ENCODE results near the gene SRPX.

SRPX gene, protein sequence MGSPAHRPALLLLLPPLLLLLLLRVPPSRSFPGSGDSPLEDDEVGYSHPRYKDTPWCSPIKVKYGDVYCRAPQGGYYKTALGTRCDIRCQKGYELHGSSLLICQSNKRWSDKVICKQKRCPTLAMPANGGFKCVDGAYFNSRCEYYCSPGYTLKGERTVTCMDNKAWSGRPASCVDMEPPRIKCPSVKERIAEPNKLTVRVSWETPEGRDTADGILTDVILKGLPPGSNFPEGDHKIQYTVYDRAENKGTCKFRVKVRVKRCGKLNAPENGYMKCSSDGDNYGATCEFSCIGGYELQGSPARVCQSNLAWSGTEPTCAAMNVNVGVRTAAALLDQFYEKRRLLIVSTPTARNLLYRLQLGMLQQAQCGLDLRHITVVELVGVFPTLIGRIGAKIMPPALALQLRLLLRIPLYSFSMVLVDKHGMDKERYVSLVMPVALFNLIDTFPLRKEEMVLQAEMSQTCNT

DNA sequence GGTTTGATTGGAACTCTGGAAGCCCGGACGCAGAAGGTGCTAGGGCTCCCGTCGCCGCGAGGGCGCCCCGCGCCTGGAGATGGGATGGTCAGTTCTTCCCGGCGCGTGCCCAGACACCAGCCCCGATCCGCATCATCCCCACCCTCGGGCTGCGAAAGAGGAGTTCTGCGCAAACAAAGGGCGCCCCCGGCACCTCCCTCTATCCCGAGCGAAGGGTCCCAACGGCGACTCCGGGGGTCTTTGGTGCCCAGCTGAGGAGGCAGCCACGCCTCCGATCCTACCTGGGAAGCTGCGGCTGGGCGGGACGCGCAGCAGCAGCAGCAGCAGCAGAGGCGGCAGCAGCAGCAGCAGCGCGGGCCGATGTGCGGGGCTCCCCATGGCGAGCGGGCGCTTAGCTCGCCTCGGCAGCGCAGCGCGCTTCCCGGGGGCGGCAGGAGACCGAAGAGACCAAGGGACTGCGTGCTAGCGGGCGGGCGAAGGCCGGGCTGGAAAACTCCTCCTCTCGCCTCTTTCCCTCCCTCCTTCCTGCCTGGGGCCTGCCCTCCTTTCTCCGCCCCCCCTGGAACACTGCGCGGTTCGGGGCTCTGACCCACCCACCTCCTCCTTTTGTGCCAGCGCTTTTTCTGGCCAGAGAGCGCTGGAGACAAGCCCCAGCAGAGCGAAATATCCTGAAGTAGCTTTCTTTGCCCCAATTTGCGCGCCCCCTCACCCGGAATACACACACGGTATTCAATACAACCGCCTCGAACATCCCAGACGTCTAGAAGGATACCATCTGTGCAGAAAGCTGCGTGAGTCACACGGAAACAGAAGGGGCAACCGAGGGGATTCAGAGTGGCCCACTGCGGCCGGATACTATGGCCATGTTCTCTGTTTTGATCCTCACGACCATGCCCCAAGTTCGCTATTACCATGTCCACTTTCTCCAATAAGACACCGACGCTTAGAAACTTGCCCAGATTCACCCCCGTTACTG is at the start of gene SRPX:
Gene SRPX, minus strand, starts transcription at position 457 of the 976 bp plus-strand sequence. Its CDS starts 79 bp downstream, at position 378.
- in situ Hi-C loops (cut with HindIII; ENCODE audit: low sequenced_read_pairs): no loop called here

DNA sequence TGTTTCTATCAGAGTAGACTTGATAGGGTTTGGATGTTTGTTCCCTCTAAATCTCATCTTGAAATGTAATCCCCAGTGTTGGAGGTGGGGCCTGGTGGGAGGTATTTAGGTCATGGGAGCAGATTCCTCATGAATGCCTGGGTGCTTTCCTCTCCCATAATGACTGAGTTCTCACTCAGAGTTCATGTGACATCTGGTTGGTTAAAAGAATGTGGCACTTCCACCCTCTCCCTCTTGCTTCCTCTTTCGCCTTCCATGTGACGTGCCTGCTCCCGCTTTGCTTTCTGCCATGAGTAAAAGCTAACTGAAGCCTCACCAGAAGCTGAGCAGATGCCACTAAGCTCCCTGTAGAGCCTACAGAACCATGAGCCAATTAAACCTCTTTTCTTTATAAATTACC is 47.3 kb upstream of the SRPX start:
- in situ Hi-C loops (cut with HindIII; ENCODE audit: low sequenced_read_pairs): no loop called here

DNA sequence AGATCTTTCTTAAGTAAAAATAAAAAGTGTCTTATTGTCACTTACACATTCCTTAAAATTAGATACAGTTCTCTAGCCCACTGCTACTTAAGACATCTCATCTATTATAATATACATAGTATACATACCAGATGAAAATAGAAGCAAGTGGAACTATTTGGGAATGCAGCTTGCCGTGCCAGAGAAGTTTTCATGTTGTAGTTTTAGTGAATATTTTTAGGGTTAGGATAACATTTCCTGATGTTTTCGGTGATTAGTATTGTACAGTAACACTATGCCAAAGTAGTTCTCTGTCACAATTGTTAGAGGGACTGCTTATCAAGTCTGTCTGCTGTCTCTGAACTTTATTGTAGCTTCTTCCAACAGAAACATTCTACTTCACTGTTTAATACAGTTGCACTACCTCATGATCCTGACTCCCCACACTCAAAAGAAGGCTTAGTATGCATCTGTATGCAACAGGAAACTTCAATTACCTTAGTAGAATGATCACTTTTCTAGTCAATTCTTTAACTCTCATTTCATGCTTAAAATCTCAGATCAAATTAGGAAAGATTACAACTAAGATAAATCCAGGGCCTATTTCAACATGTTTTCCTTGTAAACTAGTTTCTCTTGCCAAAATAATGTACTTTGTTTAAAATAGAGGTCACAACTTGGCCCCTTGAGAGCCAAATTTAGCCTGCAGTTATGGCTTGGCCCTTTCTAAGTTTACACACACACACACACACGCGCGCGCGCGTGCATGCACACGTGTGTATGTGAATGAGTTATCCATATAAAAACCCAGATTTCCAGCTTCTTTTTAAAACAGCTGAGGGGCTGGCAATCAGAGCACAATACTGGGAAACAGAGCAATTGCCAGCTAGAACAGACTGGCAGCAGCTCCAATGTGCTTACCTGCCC is 42.3 kb upstream of the SRPX start:
- in situ Hi-C loops (cut with HindIII; ENCODE audit: low sequenced_read_pairs): no loop called here

DNA sequence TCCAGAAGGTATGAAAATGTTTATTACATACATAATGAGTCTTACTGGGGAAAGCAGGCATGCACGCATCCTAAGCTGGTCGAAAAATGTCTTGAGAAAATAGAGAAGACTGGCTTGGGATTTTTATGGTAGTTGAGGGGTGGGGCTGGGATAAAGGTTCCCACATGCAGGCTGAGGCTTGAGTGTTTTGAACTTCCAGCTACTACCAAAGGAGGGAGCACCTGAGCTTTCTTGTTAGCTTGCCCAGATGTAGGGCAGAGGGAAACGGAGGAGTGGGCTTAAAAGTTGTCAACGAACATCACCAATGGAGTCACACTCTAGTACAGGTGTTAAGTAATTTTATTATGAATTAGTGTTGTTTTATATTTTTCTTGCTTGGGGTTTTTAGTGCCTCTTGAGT is 39.6 kb upstream of the SRPX start:
- in situ Hi-C loops (cut with HindIII; ENCODE audit: low sequenced_read_pairs): no loop called here

DNA sequence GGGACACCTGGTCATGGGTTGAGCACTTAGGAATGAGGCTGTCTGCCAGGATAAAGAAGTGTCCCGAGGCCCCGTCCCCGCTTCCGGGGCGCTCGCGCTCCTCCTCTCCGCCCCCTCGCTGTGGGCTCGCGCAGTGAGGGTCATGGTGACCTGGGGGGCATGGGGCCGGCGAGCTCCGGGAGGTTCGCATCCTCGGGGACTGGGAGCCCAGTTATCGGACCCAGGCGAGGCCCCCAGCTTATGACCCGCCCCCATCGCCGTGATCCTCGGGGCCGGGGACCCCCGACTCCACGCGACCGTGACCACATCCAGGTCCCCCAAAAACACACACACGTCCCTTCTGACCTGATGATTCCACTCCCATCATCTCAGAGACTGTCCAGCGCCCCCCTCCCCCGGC is 35.3 kb upstream of the SRPX start:
- in situ Hi-C loops (cut with HindIII; ENCODE audit: low sequenced_read_pairs): no loop called here

DNA sequence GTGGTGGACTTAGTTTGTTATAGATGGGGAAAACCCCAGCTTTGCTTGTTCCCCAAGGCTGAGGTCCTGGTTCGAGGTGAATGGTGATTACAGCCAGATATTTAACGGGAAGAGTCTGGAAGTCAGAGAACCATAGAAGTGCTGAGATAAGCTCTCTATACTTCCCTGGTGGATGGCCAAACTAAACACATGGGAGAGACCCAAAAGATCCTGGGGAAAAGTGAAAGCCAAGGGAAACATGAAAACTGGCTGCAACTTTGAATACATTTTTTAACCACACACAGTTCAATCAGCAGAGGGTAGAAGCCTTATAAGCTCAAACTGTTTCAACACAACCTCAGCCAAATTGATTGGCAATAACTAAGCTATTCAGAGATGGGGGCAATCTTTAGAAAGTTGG is 29.3 kb upstream of the SRPX start:
- in situ Hi-C loops (cut with HindIII; ENCODE audit: low sequenced_read_pairs): no loop called here

DNA sequence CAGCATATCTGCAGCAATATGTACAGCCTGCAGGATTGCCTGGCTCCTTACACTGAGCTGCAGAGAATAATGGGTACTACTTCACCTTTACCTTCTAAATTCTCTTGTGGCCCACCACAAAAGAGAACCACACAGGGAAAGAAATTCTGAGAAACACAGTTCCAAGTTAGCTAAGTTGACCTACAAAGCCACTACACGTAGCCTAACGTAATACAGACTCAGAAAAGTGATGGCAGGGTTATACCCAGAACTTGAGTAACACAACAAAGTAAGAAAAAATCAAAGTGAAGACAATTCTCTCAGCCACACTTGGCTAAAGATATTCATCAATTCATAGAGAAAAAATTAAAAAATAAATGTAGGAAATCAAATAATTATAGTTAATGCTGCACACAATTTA is 26.4 kb upstream of the SRPX start:
- in situ Hi-C loops (cut with HindIII; ENCODE audit: low sequenced_read_pairs): no loop called here

DNA sequence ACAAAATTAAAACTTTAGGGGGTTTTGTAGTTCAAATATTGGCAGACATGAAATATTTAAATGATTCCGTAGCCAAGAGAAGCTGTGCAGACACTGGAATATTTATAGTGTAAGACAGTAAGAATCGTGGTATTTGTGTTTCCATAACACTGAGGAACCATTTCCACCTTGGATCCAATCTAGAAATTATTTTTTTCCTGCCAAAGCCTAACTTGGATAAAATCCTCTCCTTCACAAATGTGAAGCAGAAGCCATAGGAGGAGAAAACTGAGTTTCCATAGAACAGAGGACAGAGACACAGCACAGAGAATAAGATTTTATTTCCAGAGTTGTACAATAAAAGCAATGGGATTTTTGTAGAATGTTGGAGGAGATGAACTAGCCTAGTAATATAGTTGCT is 19.9 kb upstream of the SRPX start:
- in situ Hi-C loops (cut with HindIII; ENCODE audit: low sequenced_read_pairs): no loop called here

DNA sequence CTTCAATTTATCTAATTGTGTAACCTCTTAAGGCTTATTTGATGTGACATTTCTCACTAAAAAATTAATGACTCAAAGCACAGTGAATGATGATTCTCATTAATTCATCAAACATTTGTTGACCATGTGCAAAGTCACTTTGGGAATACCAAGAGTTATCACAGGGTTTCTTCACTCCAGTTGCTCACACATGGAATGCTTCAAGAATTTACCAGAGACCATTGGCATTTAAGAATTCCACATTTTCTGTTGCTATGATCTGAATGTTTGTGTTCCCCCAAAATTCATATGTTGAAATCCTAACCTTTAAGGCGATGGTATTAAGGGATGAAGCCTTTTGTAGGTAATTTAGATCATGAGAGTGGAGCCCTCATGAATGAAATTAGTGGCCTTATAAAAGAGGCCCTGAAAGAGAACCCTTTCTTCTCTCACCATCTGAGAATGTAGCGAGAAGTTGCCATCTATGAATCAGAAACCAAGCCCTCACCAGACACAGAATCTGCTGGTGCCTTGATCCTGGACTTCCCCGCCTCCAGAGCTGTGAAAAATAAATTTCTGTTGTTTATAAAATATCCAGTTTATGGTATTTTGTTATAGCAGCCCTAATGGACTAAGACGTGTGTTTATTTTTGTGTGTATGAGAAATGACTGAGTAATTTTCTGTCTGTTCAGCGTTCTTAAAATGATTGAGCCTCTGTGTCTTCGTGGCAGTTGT is 16.4 kb upstream of the SRPX start:
- in situ Hi-C loops (cut with HindIII; ENCODE audit: low sequenced_read_pairs): no loop called here

DNA sequence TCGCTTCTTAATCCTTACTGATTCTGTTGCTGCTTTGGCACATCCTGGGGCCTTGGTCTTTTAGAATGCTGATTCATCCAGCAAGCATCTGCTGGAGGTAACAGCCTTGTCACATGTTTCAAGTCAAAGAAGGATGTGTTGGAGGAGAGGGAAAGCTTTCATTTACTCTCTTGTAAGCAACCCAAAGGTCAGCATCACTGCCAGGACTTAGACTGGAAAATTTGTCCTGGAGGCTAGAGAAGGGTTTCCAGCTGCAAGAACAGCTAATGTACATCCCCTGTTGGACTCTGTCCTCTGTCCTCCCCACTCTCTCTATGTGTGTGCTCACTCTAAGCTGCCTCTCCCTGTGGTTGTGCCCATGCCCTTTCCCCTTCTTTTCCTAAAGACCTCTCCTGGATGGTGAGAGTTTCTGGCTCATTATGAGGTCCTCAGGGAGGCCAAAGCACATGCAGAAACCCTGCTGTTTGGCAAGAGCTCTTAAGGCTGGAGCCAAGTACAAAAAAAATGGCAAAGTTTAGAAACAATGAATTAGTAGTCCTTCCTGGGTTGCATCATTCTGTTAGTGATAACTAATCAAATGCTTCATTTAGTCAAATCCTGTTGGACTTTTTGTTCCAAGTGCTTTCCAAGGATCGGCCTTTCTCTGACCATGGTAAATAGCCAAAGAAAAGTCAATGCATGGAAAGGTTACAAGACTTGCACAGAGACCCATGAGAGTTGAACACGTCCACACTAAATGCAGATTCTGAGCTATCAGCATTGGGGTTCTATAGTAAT is 13.4 kb upstream of the SRPX start:
- in situ Hi-C loops (cut with HindIII; ENCODE audit: low sequenced_read_pairs): no loop called here

DNA sequence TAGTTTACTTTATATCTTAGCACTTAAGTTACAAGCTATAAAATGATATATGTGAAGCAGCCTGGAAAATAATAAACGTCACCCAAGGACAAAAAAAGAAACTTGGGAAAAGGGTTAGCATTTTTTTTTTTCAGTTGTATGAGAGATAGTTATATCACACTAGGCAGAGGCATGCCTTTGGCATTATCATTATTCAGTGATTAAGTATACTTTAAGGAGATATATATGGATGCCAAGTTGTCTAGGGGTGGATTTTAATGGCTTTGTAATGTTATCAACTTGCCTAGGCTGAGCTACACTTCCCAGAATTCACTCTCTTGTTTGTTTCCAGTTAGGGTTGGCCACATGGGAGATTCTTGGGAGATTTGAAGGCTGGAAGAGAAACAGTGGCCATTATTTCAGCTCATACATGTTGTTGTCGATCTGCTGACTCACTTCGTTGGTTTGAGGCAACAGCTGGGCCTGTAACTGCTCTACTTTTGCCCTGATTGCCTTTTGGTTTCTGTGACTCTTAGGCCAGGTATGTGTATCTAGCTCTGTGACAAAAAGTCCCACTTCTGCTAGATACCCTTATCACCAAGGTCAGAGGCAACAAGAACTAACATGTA is 11.5 kb upstream of the SRPX start:
- in situ Hi-C loops (cut with HindIII; ENCODE audit: low sequenced_read_pairs): no loop called here

DNA sequence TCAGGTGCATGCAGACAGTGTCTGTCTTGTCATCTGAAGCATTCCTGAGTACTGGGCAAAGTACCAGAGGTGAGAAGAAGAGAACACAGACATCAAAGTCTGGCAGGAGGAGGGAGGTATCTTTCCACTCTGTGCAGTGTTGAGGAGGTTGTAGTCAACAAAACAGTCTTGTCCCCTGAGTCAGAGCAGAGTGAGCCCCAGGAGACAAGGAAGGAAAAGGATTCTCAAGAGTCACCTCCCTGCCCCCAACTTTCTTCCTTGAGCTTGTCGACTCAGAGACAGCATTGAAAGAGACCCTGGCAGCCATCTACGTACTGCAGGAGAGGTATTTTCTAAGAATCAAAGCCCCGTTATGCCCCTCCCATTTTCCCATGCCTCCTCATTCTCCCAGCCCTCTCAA is 4.4 kb upstream of the SRPX start:
- in situ Hi-C loops (cut with HindIII; ENCODE audit: low sequenced_read_pairs): no loop called here

DNA sequence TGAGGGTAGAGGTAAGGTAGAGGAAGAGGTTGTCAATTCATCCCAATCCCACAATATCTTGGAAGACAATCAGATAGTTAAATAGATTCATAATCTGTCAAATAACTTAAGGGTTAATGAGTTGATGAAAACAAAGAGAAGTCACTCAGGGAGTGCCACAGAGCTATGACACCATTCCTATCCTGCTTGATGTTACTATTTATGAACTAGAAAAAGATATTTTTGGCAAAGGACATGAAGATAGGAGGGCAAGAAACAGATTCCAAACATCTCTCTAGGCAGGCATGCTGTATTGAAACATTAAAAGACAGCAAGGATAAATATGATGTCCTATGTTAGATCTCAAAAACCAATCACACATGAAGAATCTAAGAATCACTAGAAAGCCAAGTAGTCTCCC is 3.5 kb upstream of the SRPX start:
- in situ Hi-C loops (cut with HindIII; ENCODE audit: low sequenced_read_pairs): no loop called here

DNA sequence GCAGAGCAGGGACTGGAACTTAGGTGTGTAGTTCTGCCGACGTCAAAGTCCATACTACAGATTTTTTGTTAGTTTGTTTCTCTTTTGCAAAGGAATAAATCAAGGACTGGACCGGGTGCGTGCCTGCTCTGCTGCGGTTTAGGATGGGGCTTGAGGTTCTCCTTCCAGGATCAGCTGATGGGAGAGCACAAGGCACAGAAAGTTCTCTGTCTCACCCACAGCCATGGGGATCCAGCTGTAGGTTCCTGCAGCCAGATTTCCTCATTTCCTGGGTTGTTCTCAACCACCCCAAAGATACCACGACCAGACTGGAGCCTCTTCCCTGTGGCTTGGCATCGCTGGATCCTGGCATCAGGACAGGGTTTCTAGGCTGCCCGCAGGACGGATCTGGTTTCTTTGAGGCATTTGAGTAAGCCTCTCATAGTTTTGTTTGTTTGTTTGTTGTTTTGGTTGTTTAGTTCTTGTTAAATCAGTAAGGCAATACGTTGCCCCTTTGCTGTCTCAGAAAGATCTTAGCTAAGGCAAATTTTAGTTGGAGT is 789 bp upstream of the SRPX start:
- in situ Hi-C loops (cut with HindIII; ENCODE audit: low sequenced_read_pairs): no loop called here

DNA sequence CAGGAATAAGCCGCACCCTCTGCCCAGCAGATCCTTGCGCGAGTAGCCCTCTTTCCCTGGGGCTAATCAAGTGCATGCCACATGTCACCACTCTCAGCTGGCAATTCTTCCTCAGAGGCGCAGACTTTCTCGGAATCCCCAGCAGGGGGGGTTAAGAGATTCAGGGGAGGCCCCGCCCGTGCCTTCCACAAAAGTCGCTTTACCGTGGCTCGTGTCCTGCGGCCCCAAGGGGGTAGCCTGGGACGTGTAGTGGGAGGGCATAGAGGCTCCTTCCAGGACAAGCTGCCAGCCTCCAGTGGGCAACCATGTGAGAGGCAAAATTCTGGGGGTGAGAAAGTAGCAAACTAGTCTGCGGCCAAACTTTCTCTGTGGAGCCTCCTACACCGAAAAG is 652 bp downstream of the SRPX start:
- in situ Hi-C loops (cut with HindIII; ENCODE audit: low sequenced_read_pairs): no loop called here

DNA sequence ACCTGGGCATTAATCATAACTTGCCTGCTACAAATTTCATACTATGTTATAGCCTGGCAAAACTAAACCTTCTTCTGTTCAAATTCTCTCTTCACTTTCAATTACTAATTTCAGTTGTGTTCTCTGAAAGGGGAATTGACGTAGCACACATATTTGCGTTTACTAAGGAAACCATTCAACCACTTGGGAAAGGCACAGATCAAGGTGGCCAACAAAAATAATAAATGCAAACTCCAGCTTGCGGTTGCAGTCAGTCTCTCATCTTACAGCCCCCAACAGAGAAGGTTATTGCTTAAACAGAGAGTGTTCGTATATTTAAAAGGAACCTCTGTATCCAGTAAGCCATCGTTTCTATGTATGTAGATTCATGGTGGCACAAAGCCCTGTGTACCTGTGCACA is 4.0 kb downstream of the SRPX start:
- in situ Hi-C loops (cut with HindIII; ENCODE audit: low sequenced_read_pairs): no loop called here

DNA sequence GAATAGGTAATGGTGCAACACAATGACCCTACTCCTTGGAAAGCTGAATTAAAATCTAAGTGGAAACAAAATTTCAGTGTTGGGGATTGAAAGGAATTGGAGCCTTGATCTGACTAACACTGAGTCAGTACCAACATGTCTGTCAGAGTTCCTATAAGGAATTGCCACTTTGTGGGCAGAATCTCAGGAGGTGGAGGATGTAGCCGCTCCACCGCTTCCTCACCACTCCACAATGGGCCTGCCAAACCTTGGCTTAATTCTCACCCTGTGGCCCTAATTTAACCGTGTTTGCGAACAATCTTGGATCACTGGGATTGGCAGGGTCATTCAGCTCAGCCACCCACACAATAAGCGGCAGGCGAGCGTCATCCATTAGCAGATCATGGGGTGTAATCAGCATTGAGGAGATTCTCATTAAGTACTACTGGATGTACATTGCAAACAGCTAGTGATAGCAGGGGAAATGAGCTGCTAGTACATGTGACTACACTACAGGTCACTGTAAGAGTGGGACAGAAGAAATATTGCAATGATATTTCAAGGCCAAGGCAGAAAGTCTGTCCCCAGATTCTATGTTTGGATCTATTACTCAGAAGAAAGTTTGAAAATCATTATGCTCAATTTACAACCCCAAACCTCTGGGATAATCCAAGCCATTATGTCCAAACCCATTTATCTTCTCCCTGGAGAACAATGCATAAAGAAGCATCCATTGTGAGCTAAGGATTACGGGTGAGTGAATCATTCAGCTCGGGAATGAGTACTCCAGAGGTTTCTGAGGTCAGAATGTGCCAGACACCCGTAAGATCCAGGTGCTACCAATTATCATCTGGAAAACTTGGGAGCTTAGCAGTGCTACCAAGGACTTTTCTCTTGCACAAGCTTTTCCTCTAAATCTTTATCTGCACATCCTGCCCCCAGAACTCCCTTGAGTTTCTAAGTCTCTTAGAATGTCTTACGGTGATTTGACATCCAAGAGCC is 5.8 kb downstream of the SRPX start:
- in situ Hi-C loops (cut with HindIII; ENCODE audit: low sequenced_read_pairs): no loop called here

DNA sequence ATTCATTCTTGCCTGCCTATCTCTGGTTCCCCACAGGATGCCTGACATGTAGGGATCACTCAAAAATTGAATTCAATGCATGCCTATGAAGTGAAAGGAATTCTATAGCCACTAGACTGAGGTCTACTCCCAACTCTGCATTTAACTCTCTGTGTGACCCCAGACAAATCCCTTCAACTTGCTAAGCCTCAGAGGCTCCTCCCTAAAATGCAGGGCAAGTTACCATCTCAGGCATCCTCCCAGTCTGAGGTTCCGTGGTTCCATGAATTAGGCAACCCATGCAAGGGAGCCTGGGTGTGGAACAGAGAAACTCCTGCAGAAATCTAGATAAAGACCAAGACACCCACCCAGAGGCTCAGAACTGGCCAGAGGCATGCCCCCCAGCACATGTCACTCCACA is 6.6 kb downstream of the SRPX start:
- in situ Hi-C loops (cut with HindIII; ENCODE audit: low sequenced_read_pairs): no loop called here

All from DLD1 (cell line).